Measurements from ENCODE around the gene TBC1D22A. TPM values are rescaled to one million over a fixed set of nuclear protein-coding genes. Genes with fewer than 3 reads are reported as not detected.

Gene TBC1D22A
- total and polyA plus RNA-seq, 9 donors: 12.5 to 25.6 (median 18.5) TPM

DNA sequence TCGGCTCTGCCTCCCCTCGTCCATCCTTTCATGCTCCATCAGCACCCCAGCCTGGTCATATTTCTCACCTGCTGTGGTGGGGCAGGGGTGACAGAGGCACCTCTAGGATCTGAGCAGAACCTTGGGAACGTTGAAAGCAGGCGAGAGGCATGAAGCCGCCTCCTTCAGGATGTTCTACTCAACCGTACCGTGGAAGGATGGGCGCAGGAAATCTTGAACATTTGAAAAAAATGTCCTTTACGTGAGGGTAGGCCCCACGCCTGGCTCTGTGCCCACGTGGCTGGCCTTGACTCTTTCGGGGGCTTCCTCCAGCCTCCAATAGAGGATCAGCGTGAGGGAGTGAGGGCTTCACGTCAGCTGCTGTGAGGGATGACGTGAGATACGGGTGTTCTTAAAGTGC, 90.7 kb downstream of the TBC1D22A start:
- no peak for DNase-seq
- H3K9me3 ChIP-seq: no peaks in the 10 kb centered on the region
- no peak overlapping the region for H3K27ac ChIP-seq
- H3K27me3 ChIP-seq: no peaks in the 10 kb centered on the region
- H3K4me1 ChIP-seq (ENCODE audit: insufficient read depth): no peaks in the 10 kb centered on the region
- WGBS, 3 donors: 69 to 72% (median 69%) methylated on average over 16 of the region's 16 CpGs
- H3K4me3 ChIP-seq: no peak overlapping the region
- no peak for TF ChIP-seq POLR2A (IDR thresholded peaks at IDR 0.05)
- no peak for TF ChIP-seq EP300 (IDR thresholded peaks at IDR 0.05)
- H3K36me3 ChIP-seq: no peaks in the 10 kb centered on the region
- intact Hi-C loops (cut with DNase I): loop anchor here in 1 of 4 donors (10.0 kb wide), 1 partner anchor 1642 kb away; no protein-coding TSS in a partner anchor

DNA sequence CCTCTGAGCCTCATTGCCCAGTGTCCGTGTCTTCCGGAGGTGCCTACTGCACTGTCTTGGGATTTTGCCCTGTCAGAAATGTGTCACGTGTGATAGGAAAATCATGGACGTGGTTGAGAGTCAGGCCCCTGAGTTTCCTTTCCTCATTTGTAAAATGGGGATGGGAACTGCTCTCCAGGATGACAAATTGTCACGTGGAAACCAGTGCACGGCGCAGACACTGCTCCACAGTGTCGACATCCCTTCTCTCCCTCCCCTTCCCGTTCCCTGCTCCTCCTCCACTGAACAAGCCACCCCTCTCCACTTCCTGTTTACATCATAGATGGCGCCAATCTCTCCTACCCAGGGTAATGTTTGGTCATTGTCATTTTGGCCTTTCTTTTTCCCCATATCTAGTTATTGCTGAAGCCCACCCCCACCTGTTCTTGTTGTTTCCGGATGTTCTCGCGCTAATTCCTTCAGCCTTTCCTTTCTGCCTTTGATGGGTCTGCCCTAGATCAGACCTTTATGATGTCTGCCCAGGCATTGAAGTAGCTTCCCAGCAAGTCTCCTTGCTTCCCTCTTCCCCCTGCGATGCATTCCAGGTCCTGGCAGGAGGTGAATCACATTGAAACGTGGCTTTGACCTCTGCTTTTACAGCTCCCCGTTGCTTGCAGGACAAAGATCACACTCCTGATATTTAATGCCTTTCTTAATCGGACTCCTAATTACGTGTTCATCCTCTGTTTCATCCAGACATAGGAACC, 91.8 kb downstream of the TBC1D22A start:
- Histone ChIP-seq H3K27me3 (no peaks in the 10 kb centered on the region), H3K4me1 (ENCODE audit: insufficient read depth) (no peaks in the 10 kb centered on the region), H3K27ac (no peak overlapping the region), H3K4me3 (no peak overlapping the region), H3K9me3 (no peaks in the 10 kb centered on the region), H3K36me3 (no peaks in the 10 kb centered on the region)
- TF ChIP-seq POLR2A (IDR thresholded peaks at IDR 0.05) (no peak), EP300 (IDR thresholded peaks at IDR 0.05) (no peak)
- TF ChIP-seq, protein P1, sequence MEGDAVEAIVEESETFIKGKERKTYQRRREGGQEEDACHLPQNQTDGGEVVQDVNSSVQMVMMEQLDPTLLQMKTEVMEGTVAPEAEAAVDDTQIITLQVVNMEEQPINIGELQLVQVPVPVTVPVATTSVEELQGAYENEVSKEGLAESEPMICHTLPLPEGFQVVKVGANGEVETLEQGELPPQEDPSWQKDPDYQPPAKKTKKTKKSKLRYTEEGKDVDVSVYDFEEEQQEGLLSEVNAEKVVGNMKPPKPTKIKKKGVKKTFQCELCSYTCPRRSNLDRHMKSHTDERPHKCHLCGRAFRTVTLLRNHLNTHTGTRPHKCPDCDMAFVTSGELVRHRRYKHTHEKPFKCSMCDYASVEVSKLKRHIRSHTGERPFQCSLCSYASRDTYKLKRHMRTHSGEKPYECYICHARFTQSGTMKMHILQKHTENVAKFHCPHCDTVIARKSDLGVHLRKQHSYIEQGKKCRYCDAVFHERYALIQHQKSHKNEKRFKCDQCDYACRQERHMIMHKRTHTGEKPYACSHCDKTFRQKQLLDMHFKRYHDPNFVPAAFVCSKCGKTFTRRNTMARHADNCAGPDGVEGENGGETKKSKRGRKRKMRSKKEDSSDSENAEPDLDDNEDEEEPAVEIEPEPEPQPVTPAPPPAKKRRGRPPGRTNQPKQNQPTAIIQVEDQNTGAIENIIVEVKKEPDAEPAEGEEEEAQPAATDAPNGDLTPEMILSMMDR (IDR thresholded peaks at IDR 0.05): no peak
- WGBS, 3 donors: 82 to 83% (median 83%) methylated on average over 18 of the region's 18 CpGs
- DNase-seq: no peak
- intact Hi-C loops (cut with DNase I): loop anchor here in 1 of 4 donors (10.0 kb wide), 1 partner anchor 1641 kb away; no protein-coding TSS in a partner anchor

DNA sequence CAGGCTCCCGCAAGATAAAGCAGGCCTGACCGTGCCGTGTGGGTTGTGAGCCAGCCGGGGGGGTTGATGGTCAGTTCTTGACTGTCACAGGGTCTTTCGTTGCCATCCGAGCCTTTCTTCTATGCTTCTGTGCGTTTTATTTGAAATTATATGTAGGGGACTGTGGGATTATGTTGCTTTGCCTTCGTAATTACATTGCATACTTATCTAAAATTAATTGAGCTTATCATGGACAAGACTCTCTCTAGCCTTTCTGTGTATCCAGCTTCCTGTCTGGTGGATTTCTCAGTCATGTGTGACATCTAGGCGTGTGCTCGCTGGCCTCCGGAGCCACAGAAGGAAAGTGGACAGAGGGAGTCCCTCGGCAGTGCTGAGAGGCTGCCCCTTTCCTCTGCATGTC, 93.2 kb downstream of the TBC1D22A start:
- no peak overlapping the region for H3K4me3 ChIP-seq
- WGBS, 3 donors: 92 to 94% (median 93%) methylated on average over 12 of the region's 12 CpGs
- no peaks in the 10 kb centered on the region for H3K36me3 ChIP-seq
- H3K27me3 ChIP-seq: no peaks in the 10 kb centered on the region
- no peak overlapping the region for H3K27ac ChIP-seq
- no peaks in the 10 kb centered on the region for H3K4me1 ChIP-seq (ENCODE audit: insufficient read depth)
- no peaks in the 10 kb centered on the region for H3K9me3 ChIP-seq
- intact Hi-C loops (cut with DNase I): loop anchor here in 1 of 4 donors (10.0 kb wide), 1 partner anchor 1639 kb away; no protein-coding TSS in a partner anchor
- DNase-seq: no peak
- TF ChIP-seq POLR2A (IDR thresholded peaks at IDR 0.05): no peak
- TF ChIP-seq, protein P1 (IDR thresholded peaks at IDR 0.05): no peak
- no peak for TF ChIP-seq EP300 (IDR thresholded peaks at IDR 0.05)

DNA sequence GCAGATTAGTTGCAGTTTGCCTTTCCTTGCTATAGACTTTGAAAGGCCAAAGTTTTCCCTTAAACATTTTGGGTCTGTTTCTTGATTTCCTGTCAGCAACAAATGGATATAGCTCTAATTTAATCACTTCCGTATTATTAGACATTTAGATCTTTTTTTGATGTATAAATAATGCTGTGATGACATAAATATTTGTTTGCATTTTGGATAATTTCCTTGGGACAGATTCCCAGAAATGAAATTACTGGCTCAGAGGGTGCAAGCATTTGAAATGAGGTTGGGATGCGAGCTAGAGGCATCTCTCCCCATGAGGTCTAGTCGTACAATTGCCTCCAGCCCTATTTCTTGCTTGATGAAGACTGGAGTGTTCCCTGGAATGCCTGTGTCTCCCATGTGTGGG, 94.2 kb downstream of the TBC1D22A start:
- Histone ChIP-seq H3K27me3 (no peaks in the 10 kb centered on the region), H3K4me1 (ENCODE audit: insufficient read depth) (no peaks in the 10 kb centered on the region), H3K27ac (no peak overlapping the region), H3K4me3 (no peak overlapping the region), H3K9me3 (no peaks in the 10 kb centered on the region), H3K36me3 (no peaks in the 10 kb centered on the region)
- intact Hi-C loops (cut with DNase I): loop anchor here in 1 of 4 donors (10.0 kb wide), 1 partner anchor 1638 kb away; no protein-coding TSS in a partner anchor
- TF ChIP-seq EP300 (IDR thresholded peaks at IDR 0.05) (no peak), POLR2A (IDR thresholded peaks at IDR 0.05) (no peak)
- TF ChIP-seq, protein P1 (IDR thresholded peaks at IDR 0.05): no peak
- 85 to 90% (median 90%) methylated on average over 3 of the region's 3 CpGs for WGBS, 3 donors
- no peak for DNase-seq

Data from ovary (tissue), 9 donors.